HG02798 (cell line): ENCODE results near the gene SANBR.
"Not testable (repeated sequence)": the region's sequence is repeated elsewhere in the genome, so short reads cannot be mapped to it uniquely, and the experiment has no call there.

Experiments used
- ATAC-seq: cut with Tn5 transposase; IDR thresholded peaks from one replicate; pipeline ENCODE4 v1.9.1; 2021; ENCODE audit warnings: mild to moderate bottlenecking; ENCODE audit not compliant: unreplicated experiment, poor library complexity

SANBR gene

GRCh38 chr2:61065714-61066709 is at the start of gene SANBR:
Gene SANBR, plus strand, starts transcription at chr2:61065871. Its CDS starts 4,480 bp downstream, at chr2:61070351.
- ATAC-seq = peak; percentile 99

GRCh38 chr2:61015976-61016375 is 49.7 kb upstream of the SANBR start:
- no peak for ATAC-seq

- ATAC-seq = peak; percentile 3
Measured at GRCh38 chr2:61016392-61017002, 49.2 kb upstream of the SANBR start.

GRCh38 chr2:61017003-61017555 is 48.6 kb upstream of the SANBR start:
- peak; percentile 72 for ATAC-seq

- ATAC-seq = peak; percentile 89
Measured at GRCh38 chr2:61017556-61018317, 47.9 kb upstream of the SANBR start, which contains the start of the genes PEX13 and PUS10. Gene PEX13, plus strand, starts transcription at chr2:61017720. Its CDS starts 40 bp downstream, at chr2:61017760. Gene PUS10, minus strand, starts transcription at chr2:61018255. Its CDS starts 6,365 bp downstream, at chr2:61011890.

- ATAC-seq = no peak
Measured at GRCh38 chr2:61018318-61018755, 47.3 kb upstream of the SANBR start.

GRCh38 chr2:61018798-61019197 is 46.9 kb upstream of the SANBR start:
- no peak for ATAC-seq

GRCh38 chr2:61021228-61021660 is 44.4 kb upstream of the SANBR start:
- ATAC-seq = no peak

- no peak for ATAC-seq
Measured at GRCh38 chr2:61023670-61024069, 42.0 kb upstream of the SANBR start.

- ATAC-seq = no peak
Measured at GRCh38 chr2:61029533-61029932, 36.1 kb upstream of the SANBR start.

- ATAC-seq = not testable (repeated sequence)
Measured at GRCh38 chr2:61034592-61034991, 31.1 kb upstream of the SANBR start.

GRCh38 chr2:61036643-61037042 is 29.0 kb upstream of the SANBR start:
- ATAC-seq = not testable (repeated sequence)

- ATAC-seq = no peak
Measured at GRCh38 chr2:61042807-61043206, 22.9 kb upstream of the SANBR start.

GRCh38 chr2:61044636-61045035 is 21.0 kb upstream of the SANBR start:
- no peak for ATAC-seq

- ATAC-seq = no peak
Measured at GRCh38 chr2:61045226-61045625, 20.4 kb upstream of the SANBR start.

GRCh38 chr2:61045999-61046398 is 19.7 kb upstream of the SANBR start:
- no peak for ATAC-seq

- ATAC-seq = no peak
Measured at GRCh38 chr2:61055557-61055956, 10.1 kb upstream of the SANBR start.

GRCh38 chr2:61057562-61057961 is 8.1 kb upstream of the SANBR start:
- no peak for ATAC-seq

- no peak for ATAC-seq
Measured at GRCh38 chr2:61059382-61059781, 6.3 kb upstream of the SANBR start.

- no peak for ATAC-seq
Measured at GRCh38 chr2:61074100-61074499, 8.4 kb downstream of the SANBR start.
